ENCODE results near the gene KCNE4.

The KCNE4 gene

DNA sequence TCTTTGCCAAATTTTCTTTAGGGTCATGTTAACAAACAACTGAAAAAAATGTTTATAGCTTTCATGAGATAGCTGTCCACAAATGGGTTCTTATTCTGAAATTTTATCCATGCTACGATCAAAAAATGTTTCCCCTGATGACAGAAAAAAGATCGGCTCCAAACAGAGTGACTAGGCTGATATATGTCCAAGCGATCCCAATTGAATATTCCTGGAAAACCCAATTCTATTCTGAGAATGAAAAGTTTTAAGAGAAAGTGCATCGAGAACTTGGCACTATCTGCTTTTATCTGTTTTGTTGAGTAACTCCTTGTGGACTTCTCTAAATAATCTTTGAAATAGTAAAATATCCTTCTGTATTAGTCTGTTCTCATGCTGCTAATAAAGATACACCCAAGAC lies 19.1 kb downstream of the KCNE4 start:
- TF ChIP-seq ZNF70 (CRISPR knock-in tag; IDR thresholded peaks at IDR 0.05) (no peak), PPARA (CRISPR knock-in tag; IDR thresholded peaks at IDR 0.05; ENCODE audit: borderline replicate concordance) (no peak), ZNF565 (CRISPR knock-in tag; conservative IDR thresholded peaks at IDR 0.05; ENCODE audit: low read depth) (no peak), ZFP3 (CRISPR knock-in tag; IDR thresholded peaks at IDR 0.05) (no peak)
- ATAC-seq: no peak

DNA sequence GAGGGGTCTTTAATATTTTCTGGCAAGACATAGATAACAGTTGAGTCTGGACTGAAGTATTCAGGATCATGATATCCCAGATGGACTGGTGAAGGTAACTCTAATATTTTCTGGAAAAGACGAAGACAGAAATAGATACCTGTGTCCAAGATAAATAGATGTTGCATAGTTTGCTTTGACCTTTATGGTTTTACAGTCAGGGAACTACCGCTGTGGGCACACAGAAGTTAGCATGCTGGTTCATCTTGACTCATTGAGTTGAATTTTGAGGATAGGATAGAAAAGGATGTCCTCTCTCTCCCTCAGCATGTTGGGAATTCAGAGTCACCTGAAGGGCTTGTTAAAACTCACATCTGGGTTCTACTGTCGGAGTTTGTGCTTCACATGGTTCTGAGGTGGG lies 20.8 kb downstream of the KCNE4 start:
- ATAC-seq: no peak

DNA sequence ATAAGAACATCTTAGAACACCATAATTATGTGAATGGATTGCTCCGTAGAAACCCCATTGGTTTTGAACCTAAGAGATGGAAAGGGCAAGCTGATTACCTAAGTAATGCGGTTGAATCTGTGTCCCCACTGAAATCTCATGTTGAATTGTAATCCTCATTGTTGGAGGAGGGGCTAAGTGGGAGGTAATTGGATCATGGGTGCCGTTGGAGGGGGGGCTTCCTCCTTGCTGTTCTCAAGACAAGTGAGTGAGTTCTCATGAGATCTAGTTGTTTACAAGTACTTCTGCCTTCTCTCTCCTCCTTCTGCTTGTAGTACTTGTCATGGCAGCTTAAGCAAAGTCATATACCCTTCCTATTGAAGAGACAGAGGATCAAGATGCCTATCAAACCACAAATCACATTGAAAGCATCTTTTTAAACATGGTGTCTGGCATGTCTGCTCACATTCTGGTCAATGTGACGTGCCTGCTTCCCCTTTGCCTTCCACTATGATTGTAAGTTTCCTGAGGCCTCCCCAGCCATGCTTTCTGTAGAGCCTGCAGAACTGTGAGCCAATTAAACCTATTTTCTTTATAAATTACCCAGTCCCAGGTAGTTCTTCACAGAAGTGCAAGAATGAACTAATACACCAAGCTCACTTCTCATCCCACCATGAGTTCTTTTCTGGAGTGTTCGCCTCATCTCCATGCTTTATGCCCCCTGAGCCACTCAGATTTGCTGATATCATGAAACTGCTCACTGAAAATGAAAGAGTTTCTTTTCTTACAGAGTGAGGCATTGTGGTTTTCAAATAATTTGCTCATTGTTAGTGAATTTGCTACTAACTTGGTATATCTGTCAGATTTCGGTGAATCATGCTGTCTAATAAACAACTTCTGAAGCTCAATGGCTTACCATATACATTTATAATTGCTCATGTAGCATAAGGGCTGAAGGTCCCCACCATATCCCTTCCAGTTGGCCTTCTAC lies 23.6 kb downstream of the KCNE4 start:
- TF ChIP-seq SNAI2 (CRISPR knock-in tag; IDR thresholded peaks at IDR 0.05) (no peak), ZFP3 (CRISPR knock-in tag; IDR thresholded peaks at IDR 0.05) (no peak), TOX (CRISPR knock-in tag; IDR thresholded peaks at IDR 0.05; ENCODE audit: borderline replicate concordance) (no peak), ZNF565 (CRISPR knock-in tag; conservative IDR thresholded peaks at IDR 0.05; ENCODE audit: low read depth) (no peak), ZFP30 (CRISPR knock-in tag; IDR thresholded peaks at IDR 0.05) (no peak), PPARA (CRISPR knock-in tag; IDR thresholded peaks at IDR 0.05; ENCODE audit: borderline replicate concordance) (no peak), ZNF8 (CRISPR knock-in tag; IDR thresholded peaks at IDR 0.05) (no peak), RARB (CRISPR knock-in tag; IDR thresholded peaks at IDR 0.05) (no peak), ESRRG (CRISPR knock-in tag; IDR thresholded peaks at IDR 0.05) (no peak), CSDC2 (CRISPR knock-in tag; IDR thresholded peaks at IDR 0.05) (no peak), ARNTL (CRISPR knock-in tag; IDR thresholded peaks at IDR 0.05; ENCODE audit: borderline replicate concordance, low read depth) (no peak), ZC3H10 (CRISPR knock-in tag; IDR thresholded peaks at IDR 0.05) (no peak)
- TF ChIP-seq, protein P1, sequence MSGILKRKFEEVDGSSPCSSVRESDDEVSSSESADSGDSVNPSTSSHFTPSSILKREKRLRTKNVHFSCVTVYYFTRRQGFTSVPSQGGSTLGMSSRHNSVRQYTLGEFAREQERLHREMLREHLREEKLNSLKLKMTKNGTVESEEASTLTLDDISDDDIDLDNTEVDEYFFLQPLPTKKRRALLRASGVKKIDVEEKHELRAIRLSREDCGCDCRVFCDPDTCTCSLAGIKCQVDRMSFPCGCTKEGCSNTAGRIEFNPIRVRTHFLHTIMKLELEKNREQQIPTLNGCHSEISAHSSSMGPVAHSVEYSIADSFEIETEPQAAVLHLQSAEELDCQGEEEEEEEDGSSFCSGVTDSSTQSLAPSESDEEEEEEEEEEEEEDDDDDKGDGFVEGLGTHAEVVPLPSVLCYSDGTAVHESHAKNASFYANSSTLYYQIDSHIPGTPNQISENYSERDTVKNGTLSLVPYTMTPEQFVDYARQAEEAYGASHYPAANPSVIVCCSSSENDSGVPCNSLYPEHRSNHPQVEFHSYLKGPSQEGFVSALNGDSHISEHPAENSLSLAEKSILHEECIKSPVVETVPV (CRISPR knock-in tag; IDR thresholded peaks at IDR 0.05): no peak
- ATAC-seq: no peak

More for the DNA sequence above, 20.8 kb downstream of the KCNE4 start:
- TF ChIP-seq OSR1 (CRISPR knock-in tag; IDR thresholded peaks at IDR 0.05): no peak

DNA sequence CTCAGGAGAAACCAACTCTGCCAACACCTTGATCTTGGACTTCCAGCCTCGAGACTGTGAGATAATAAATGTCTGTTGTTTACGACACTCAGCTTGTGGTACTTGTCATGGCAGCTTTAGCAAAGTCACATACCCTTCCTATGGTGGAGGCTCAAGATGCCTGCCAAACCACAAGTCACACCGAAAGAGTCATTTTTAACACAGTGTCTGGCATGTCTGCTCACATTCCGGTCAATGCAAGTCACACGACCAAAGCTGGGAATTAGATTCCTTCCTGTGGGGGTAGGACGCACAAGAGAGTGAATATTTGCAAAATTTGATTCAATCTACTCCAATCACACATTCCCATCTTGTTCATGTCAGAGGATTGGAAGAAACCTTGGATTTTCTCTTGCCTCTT lies 24.6 kb downstream of the KCNE4 start:
- peak; percentile 73 for ATAC-seq
- TF ChIP-seq RARB (CRISPR knock-in tag; IDR thresholded peaks at IDR 0.05) (no peak), TOX (CRISPR knock-in tag; IDR thresholded peaks at IDR 0.05; ENCODE audit: borderline replicate concordance) (no peak), ESRRG (CRISPR knock-in tag; IDR thresholded peaks at IDR 0.05) (no peak), ISL1 (CRISPR knock-in tag; IDR thresholded peaks at IDR 0.05) (no peak), OSR1 (CRISPR knock-in tag; IDR thresholded peaks at IDR 0.05) (no peak)
- TF ChIP-seq, protein P1 (CRISPR knock-in tag; IDR thresholded peaks at IDR 0.05): no peak
- TF ChIP-seq, protein P2, sequence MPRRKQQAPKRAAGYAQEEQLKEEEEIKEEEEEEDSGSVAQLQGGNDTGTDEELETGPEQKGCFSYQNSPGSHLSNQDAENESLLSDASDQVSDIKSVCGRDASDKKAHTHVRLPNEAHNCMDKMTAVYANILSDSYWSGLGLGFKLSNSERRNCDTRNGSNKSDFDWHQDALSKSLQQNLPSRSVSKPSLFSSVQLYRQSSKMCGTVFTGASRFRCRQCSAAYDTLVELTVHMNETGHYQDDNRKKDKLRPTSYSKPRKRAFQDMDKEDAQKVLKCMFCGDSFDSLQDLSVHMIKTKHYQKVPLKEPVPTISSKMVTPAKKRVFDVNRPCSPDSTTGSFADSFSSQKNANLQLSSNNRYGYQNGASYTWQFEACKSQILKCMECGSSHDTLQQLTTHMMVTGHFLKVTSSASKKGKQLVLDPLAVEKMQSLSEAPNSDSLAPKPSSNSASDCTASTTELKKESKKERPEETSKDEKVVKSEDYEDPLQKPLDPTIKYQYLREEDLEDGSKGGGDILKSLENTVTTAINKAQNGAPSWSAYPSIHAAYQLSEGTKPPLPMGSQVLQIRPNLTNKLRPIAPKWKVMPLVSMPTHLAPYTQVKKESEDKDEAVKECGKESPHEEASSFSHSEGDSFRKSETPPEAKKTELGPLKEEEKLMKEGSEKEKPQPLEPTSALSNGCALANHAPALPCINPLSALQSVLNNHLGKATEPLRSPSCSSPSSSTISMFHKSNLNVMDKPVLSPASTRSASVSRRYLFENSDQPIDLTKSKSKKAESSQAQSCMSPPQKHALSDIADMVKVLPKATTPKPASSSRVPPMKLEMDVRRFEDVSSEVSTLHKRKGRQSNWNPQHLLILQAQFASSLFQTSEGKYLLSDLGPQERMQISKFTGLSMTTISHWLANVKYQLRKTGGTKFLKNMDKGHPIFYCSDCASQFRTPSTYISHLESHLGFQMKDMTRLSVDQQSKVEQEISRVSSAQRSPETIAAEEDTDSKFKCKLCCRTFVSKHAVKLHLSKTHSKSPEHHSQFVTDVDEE (CRISPR knock-in tag; IDR thresholded peaks at IDR 0.05): no peak

DNA sequence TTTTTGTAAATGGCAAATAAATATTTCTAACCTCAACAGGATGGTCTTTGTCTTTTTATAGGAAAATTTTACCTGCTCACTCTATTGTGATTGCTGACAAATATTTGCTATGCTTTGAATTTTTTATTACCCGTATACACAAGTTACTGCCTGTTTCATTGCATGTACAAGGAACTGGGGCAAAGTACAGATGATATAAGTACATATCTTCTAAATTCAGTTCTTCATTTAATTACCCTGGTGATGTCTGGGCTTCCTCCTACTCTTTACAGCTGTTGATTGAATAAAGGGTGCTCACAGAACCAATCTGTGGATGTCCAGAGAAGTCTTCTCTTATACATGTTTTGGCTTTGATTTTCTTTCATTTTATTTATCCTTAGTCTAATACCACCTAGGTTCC lies 26.5 kb downstream of the KCNE4 start:
- no peak for ATAC-seq
- TF ChIP-seq ISL1 (CRISPR knock-in tag; IDR thresholded peaks at IDR 0.05): no peak
- no peak for TF ChIP-seq ESRRG (CRISPR knock-in tag; IDR thresholded peaks at IDR 0.05)
- TF ChIP-seq, protein P3, sequence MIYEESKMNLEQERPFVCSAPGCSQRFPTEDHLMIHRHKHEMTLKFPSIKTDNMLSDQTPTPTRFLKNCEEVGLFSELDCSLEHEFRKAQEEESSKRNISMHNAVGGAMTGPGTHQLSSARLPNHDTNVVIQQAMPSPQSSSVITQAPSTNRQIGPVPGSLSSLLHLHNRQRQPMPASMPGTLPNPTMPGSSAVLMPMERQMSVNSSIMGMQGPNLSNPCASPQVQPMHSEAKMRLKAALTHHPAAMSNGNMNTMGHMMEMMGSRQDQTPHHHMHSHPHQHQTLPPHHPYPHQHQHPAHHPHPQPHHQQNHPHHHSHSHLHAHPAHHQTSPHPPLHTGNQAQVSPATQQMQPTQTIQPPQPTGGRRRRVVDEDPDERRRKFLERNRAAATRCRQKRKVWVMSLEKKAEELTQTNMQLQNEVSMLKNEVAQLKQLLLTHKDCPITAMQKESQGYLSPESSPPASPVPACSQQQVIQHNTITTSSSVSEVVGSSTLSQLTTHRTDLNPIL (CRISPR knock-in tag; IDR thresholded peaks at IDR 0.05; ENCODE audit: low read depth): no peak
- no peak for TF ChIP-seq ZFP3 (CRISPR knock-in tag; IDR thresholded peaks at IDR 0.05)
- TF ChIP-seq PPARA (CRISPR knock-in tag; IDR thresholded peaks at IDR 0.05; ENCODE audit: borderline replicate concordance): no peak
- TF ChIP-seq TCF4 (CRISPR knock-in tag; IDR thresholded peaks at IDR 0.05; ENCODE audit: borderline replicate concordance): no peak
- TF ChIP-seq CSDC2 (CRISPR knock-in tag; IDR thresholded peaks at IDR 0.05): no peak
- TF ChIP-seq, protein P2 (CRISPR knock-in tag; IDR thresholded peaks at IDR 0.05): no peak
- no peak for TF ChIP-seq OSR1 (CRISPR knock-in tag; IDR thresholded peaks at IDR 0.05)
- TF ChIP-seq RARB (CRISPR knock-in tag; IDR thresholded peaks at IDR 0.05): no peak
- no peak for TF ChIP-seq ZFP30 (CRISPR knock-in tag; IDR thresholded peaks at IDR 0.05)
- TF ChIP-seq, protein P4, sequence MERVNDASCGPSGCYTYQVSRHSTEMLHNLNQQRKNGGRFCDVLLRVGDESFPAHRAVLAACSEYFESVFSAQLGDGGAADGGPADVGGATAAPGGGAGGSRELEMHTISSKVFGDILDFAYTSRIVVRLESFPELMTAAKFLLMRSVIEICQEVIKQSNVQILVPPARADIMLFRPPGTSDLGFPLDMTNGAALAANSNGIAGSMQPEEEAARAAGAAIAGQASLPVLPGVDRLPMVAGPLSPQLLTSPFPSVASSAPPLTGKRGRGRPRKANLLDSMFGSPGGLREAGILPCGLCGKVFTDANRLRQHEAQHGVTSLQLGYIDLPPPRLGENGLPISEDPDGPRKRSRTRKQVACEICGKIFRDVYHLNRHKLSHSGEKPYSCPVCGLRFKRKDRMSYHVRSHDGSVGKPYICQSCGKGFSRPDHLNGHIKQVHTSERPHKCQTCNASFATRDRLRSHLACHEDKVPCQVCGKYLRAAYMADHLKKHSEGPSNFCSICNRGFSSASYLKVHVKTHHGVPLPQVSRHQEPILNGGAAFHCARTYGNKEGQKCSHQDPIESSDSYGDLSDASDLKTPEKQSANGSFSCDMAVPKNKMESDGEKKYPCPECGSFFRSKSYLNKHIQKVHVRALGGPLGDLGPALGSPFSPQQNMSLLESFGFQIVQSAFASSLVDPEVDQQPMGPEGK (CRISPR knock-in tag; IDR thresholded peaks at IDR 0.05; ENCODE audit: borderline replicate concordance): no peak
- TF ChIP-seq ARNTL (CRISPR knock-in tag; IDR thresholded peaks at IDR 0.05; ENCODE audit: borderline replicate concordance, low read depth): no peak
